Measurements from ENCODE around the gene TWSG1.

DNA sequence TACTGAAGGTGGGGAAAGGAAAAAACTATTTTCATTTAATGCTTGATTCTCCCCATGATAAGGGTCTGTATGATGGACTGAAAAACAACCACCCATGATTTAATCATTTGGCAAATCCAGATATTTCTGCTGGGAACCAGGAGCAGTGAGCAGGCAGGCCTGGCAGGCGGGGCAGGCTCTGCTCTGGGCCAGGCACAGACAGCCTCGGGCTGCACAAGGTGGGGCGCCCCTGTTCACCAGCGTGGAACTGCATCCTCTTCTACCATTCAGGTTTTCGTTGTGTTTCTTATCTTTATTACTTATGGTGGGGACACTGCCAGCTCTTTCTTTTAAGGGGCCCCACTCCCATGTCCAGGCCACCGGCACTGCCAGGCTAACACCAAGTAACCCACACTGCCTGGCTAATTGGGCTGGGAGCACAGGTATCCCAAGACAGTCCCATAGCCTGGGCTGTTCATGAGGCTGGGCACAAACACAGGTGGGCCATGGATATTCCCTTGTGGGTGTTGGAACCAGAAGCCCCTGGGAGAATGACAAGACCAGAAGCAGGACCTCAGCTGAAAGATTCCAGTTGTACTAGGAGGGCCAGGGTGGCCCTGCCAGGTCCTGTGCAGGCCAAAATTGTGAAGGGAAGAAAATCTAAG is 83.6 kb downstream of the TWSG1 start:
- TF ChIP-seq POLR2AphosphoS5 (IDR thresholded peaks at IDR 0.05; ENCODE audit: insufficient read depth, low read depth, low read length), result no peak
- TF ChIP-seq, protein P1, sequence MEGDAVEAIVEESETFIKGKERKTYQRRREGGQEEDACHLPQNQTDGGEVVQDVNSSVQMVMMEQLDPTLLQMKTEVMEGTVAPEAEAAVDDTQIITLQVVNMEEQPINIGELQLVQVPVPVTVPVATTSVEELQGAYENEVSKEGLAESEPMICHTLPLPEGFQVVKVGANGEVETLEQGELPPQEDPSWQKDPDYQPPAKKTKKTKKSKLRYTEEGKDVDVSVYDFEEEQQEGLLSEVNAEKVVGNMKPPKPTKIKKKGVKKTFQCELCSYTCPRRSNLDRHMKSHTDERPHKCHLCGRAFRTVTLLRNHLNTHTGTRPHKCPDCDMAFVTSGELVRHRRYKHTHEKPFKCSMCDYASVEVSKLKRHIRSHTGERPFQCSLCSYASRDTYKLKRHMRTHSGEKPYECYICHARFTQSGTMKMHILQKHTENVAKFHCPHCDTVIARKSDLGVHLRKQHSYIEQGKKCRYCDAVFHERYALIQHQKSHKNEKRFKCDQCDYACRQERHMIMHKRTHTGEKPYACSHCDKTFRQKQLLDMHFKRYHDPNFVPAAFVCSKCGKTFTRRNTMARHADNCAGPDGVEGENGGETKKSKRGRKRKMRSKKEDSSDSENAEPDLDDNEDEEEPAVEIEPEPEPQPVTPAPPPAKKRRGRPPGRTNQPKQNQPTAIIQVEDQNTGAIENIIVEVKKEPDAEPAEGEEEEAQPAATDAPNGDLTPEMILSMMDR (IDR thresholded peaks at IDR 0.05; ENCODE audit: extremely low read depth in 1 of 2, insufficient read depth in 1 of 2, low read depth in 1 of 2, low read length in 2 of 2), result no peak
